NCI-H128 (cell line): ENCODE results near the gene DHRS3.
A peak's percentile ranks its signal among the peaks of the same experiment; 100 is the strongest.

Experiments used
- DNase-seq: peaks from one replicate; lab custom pipeline; 2025; ENCODE audit not compliant: unreplicated experiment; lab: John Stamatoyannopoulos, UW

Gene DHRS3

DNA sequence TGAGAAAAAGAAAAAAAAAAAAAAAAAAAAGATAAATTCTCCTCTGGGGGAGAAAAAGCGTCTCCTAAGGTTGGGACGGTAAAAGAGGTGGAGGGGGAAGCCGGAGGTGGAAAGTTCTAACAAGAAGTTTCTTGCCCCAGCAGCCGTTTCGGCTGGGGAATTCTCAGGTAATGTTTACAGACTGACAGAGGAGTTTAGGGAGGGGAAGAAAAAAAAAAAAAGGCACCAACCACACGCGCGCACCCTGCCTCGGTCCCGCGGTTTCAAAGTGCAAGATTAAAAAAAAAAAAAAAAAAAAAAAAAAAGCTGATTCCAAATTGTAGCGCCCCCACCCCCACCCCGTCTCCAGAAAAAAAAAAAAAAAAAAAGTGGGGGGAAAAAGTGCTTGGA lies 504 bp downstream of the DHRS3 start:
- peak; percentile 59 for DNase-seq

GRCh38 chr1:12616709-12617373 lies 1.2 kb downstream of the DHRS3 start:
- no peak for DNase-seq

DNA sequence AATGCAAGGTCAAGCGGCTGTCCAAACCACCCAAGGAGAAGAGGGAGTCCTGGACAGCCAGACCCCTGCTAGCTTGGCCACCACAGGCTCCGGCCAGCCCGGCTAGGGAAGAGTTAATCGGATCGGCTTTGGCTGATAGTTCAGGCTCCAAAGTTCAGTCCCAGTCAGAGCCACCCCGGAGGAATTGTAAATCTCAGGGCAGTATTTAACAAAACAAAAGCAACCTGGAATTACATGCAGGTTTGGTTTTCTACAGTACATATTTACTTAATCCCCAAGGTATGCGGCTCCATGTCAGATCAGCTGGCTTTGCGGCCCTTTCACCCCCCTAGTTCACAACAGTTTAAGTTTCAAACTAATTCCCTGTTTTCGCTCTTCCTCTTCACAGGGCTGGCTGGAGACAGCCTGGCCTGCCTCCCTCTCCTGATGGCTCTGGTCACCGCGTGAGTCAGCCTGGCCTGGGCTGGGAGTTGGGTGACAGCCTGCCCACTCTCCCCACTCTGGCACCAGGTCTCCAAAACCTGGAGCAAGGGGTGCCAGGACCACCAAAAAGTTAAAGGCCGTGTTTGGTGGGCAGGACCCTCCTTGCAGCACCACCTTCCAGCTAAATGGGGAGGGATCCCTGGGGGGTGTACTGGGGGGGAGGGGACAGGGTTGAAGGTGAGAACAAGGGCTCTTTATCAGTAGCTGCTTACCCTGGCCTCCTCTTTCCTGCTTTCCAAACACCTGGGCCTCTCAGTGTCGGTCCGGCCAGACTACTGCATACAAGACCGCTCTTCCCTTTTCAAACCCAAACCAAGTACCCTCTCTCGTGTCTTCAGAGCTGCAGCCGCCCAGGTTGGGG lies 1.9 kb downstream of the DHRS3 start:
- DNase-seq = no peak

DNA sequence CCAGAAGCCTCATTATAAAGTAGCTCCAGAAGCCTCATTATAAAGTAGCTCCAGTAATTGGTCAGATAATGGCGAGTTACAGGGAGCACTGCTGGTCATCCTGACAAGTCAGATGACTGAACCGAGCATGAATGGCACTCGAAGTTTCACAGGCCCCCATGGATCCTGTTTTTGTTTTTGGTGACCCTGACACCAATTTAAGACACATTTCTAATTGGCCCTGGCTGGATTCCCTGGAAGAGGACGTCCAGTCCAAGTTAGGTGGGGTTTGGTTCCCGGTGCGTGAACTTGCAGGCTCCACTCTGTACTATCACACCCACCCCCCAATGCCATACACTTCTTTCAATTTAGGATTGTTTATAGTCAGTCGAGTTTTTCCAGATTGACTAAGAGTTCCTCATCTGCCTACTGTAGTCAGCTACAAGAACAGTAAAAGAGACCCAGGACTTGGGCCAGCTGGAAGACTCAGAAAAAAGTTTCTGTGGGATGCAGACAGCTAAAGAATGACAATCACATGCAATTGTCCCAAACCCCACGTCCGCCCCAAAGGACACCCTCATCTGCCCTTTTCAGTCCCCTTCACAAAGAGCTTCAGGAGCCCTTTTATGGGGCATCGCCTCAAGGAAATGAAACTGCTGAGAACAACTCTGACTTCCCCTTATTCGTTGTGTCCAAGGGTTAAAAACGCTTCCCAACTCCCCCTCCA lies 2.7 kb downstream of the DHRS3 start:
- DNase-seq = no peak

- DNase-seq = no peak
Observed at GRCh38 chr1:12614402-12615158, 3.4 kb downstream of the DHRS3 start.

DNA sequence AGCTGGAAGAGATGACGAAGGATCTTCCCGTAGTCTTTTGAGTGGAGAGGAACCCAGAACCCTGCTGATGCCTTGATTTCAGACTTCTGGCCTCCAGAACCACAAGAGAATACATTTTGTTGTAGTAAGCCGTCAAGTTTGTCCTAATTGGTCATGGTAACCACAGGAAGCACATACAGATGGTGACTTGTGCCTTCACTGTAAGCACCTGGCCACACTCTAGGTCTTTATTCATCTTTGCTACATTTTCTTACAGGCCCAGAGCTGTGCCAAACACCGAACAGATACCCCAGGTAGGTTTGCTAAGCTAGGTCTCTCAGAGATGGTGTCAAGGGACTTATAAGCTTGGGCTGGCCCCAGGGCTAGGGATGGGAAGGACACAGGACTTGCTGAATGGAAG lies 4.8 kb downstream of the DHRS3 start:
- DNase-seq = no peak

- no peak for DNase-seq
Observed at GRCh38 chr1:12610941-12611340, 7.1 kb downstream of the DHRS3 start.

DNA sequence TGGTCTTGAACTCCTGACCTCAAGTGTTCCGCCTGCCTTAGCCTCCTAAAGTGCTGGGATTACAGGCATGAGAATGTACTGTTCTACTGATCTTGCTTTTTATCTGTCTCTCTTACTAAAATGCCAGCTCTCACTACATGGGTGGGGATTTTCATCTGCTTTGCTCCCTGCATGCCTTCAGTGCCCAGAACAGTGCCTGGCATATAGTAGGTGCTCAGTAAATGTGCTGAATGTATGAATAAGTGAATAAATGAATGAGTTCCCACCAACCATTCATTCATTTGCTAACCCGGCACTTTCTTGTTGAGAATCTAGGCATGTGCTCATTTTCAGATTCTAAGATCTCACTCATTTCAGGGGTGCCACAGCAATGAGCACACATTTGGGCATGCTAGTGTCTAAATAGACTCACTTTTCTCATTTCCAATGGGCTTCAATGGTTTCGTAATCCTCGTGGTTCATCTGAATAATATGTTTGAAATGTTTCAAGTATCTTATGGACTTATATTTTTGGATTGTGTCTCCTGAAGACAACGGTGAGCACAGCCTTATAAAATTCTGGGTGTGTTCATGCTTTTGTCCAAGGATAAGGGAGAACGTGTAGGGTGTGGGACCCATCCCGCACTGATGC lies 7.6 kb downstream of the DHRS3 start:
- DNase-seq = no peak

DNA sequence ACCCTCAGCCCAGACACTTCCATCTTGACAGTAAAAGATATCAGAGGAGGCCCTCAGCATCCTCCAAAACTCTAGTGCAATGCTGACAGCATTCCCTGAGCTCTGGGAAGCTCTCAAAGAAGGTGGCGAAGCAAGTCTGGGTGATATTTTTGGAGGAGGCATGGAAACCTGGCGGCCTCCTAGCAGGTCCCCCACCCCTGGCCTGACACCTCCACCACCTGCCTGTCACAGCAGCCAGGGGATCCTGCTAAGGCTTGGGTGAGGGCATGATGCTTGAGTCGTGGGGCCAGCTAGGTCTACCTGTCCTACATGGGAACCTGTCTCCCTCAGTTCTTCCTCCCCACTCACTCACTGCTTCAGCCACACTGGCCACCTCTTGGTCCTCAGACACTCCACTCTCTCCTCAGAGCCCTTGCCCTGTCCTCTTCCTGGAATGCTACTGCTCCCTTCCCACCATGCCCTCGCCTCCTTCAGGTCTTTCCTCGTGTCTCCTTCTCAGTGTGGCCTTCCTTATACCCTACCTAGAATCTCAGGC lies 8.5 kb downstream of the DHRS3 start:
- DNase-seq = no peak

- no peak for DNase-seq
Observed at GRCh38 chr1:12608311-12608957, 9.6 kb downstream of the DHRS3 start.

DNA sequence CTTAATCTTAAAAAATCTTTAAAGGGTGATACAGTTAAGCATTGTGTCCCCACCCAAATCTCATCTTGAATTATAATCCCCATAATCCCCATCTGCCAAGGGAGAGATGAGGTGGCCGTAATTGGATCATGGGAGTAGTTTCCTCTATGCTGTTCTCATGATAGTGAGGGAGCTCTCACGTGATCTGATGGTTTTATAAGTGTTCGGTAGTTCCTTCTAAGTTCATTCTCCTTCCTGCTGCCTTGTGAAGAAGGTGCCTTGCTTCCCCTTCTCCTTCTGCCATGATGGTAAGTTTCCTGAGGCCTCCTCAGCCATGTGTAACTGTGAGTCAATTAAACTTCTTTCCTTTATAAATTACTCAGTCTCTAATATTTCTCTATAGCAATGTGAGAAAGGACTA lies 10.7 kb downstream of the DHRS3 start:
- no peak for DNase-seq

- DNase-seq = no peak
Observed at GRCh38 chr1:12604986-12605385, 13.0 kb downstream of the DHRS3 start.

DNA sequence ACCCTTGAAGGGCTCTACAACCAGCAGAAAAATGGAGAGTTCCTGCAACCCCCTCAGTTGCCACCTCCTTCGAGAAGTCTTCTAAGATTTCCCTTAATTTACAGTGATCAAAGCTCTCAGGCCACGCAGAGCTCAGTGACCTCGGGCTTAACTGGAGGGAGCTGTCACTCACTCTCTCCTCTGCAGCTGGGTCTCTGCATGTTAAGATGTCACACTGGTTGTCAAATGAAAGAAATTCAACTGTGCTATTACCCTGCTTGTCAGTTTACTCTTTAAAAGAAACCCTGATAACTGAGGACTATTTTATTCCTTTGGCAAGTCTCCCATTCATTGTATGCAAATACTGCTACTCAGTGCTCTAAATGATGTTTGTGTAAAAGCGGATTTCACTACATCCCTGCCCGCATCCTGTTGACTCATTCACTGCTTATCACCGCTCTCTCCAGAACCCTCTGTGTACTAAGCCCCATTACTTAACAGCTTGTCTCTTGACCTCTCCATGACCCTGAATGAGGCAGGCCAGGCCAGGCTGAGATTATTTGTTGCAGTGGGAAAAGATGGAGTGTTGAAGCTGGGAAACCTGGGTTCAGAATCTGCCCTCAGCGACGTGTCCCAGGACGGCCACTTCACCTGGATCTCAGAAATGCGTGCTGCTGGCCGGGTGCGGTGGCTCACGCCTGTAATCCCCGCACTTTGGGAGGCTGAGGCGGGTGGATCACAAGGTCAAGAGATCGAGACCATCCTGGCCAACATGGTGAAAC lies 13.7 kb downstream of the DHRS3 start:
- no peak for DNase-seq

- no peak for DNase-seq
Observed at GRCh38 chr1:12603224-12603623, 14.8 kb downstream of the DHRS3 start.

DNA sequence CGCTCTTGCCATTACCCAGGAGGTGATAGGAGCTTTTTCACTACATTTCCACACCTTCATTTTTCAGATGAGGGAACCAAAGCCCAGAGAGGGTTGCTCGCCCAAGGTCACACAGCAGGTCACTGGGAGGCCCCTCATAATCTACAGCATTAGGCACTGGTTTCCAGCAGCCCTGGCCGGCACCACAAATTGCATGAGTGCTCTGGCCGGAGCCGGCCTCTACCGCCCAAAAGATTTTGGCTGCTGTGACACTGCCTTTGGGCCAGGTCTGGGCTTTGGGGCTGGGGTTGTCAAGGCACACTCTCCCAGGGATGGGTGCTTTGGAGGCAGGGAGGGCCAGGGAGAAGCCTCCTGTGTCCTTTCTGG lies 15.4 kb downstream of the DHRS3 start:
- DNase-seq = no peak

- DNase-seq = no peak
Observed at GRCh38 chr1:12601700-12602658, 16.0 kb downstream of the DHRS3 start.

DNA sequence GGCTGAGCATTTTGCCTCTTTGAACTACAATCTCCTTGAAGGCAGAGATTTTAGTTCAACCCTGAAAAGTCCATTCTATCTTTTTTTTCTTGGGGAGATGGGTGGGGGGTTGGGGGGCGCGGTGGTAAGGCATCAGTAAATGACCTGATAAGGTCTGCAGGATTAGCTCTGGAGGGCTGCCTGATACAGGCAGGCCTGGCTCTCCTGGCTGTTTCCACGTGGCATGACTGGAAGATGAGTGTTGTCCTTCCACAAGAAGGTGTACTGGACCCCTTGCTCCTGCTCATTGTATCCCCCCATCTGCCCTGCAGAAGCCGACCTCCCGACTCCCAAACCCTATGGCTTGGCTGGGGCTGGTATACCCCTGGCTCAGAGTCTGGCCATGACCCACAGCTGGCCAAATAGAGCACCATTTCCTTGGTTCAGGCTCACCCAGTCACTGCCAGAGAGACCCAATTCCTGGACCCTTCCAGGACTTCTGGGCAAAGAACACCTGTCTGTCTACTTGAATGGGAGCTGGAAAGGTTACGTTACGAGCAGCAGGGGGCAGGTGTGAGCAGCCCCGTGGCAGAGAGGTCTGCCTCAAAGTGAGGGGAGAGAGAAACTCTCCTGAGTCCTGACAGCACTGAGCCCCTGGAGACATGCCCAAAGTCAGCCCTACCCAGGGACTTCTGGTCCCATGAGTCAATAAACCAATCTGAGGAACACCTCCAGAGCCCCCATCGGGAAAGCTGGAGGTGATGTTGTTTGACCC lies 17.0 kb downstream of the DHRS3 start:
- no peak for DNase-seq

DNA sequence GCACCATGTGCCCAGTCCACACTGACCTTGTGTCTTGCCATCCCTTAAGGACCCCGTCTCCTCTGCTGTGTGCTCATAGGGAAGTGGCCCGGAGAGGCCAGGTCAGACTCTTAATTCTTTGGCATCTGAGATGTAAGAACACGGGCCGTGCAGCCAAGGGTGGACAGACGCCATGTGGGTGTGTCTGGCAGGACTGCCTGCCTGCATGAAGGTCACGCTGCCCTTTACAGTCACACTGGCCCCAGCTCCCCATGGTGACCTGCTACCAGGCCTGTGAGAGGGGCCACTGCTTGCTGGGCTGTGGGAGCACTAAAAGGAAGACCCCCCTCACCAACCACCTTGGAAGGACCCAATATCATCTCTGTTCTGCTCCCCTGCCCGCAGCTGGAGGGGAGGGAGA lies 17.7 kb downstream of the DHRS3 start:
- DNase-seq = no peak
